ENCODE data around the gene TMEM9B. TPM values are rescaled to one million over a fixed set of nuclear protein-coding genes. Genes with fewer than 3 reads are reported as not detected.
"Not testable (repeated sequence)": the region's sequence is repeated elsewhere in the genome, so short reads cannot be mapped to it uniquely, and the experiment has no call there.

TMEM9B gene
- total RNA-seq, 1 donor from 2014 or later = 19.4 TPM

DNA sequence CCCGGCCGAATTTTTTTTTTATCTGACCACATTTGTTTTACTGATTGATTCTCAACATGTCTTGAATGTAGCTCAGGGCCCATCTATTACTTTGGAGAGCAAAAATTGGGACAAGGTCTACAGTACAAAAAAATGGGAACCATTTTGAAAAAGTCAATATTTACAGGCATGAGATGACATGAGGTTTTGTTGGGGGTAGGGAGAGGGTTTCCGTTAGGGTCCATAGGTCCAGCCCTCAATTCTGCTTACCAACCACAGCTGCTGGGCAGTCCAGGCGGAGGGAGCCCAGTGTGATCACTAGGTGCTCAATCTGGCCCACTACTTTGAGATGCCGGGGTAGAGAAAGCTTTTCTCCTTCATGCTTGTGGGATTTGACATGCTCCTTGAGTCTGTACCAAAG lies 21.2 kb upstream of the TMEM9B start:
- peaks cover 25% of the 10 kb centered on the region for H3K27me3 Mint-ChIP-seq (ENCODE audit: low read depth)
- H3K36me3 Mint-ChIP-seq = no peaks in the 10 kb centered on the region
- no peaks in the 10 kb centered on the region for H3K4me1 Mint-ChIP-seq
- no peaks in the 10 kb centered on the region for H3K9me3 Mint-ChIP-seq
- DNase-seq (ENCODE audit: low spot score in 2 of 2, unreplicated experiment in 2 of 2) = no peak
- TF ChIP-seq, protein P1, sequence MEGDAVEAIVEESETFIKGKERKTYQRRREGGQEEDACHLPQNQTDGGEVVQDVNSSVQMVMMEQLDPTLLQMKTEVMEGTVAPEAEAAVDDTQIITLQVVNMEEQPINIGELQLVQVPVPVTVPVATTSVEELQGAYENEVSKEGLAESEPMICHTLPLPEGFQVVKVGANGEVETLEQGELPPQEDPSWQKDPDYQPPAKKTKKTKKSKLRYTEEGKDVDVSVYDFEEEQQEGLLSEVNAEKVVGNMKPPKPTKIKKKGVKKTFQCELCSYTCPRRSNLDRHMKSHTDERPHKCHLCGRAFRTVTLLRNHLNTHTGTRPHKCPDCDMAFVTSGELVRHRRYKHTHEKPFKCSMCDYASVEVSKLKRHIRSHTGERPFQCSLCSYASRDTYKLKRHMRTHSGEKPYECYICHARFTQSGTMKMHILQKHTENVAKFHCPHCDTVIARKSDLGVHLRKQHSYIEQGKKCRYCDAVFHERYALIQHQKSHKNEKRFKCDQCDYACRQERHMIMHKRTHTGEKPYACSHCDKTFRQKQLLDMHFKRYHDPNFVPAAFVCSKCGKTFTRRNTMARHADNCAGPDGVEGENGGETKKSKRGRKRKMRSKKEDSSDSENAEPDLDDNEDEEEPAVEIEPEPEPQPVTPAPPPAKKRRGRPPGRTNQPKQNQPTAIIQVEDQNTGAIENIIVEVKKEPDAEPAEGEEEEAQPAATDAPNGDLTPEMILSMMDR (IDR thresholded peaks at IDR 0.05; ENCODE audit: unreplicated experiment) = no peak
- H3K27ac Mint-ChIP-seq = no peak overlapping the region
- no peak overlapping the region for H3K4me3 Mint-ChIP-seq

DNA sequence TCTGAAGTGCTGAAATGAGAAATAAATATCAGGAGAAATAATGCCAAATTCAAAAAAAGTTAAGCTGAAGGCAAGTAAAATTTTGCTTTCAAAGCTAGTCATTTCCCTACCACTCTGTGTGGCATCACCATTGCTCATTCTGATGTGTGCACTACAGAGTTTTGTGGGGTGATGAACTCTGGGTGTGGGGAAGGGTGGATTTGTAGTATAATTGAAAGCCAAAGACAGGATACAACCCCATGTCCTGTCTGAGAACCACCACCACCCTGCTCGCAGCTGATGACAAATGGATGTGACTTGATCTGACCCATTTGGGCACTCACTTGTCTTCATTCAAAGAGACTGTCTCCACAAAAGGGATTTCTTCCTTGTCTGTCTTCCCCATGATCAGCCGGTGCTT lies 19.3 kb upstream of the TMEM9B start:
- no peak for DNase-seq (ENCODE audit: low spot score in 2 of 2, unreplicated experiment in 2 of 2)
- TF ChIP-seq, protein P1 (IDR thresholded peaks at IDR 0.05; ENCODE audit: unreplicated experiment) = no peak
- Mint-ChIP-seq H3K27ac (no peak overlapping the region), H3K4me1 (no peaks in the 10 kb centered on the region), H3K4me3 (no peak overlapping the region), H3K36me3 (no peaks in the 10 kb centered on the region), H3K9me3 (no peaks in the 10 kb centered on the region), H3K27me3 (ENCODE audit: low read depth) (peaks cover 8% of the 10 kb centered on the region)

DNA sequence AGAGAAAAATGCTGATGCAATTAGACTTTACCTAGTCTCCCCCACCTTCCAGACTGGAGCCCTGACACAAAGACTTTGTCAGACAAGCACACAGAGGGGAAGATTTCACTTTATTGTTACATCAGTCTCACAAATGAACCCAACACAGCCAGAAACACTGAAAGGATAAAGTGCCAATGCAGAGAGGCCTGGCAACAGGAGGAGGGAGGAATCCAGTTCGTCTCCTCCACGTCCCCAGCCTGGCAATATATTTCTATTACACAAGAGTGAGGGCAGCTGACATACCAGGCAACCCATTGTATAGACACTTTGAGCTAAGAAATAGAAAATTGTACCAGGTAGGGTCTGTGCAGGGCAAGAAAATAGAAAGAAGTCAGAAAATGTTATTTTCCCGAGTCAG lies 16.2 kb upstream of the TMEM9B start:
- H3K9me3 Mint-ChIP-seq = no peaks in the 10 kb centered on the region
- no peak overlapping the region for H3K27ac Mint-ChIP-seq
- no peaks in the 10 kb centered on the region for H3K27me3 Mint-ChIP-seq (ENCODE audit: low read depth)
- no peak for DNase-seq (ENCODE audit: low spot score in 2 of 2, unreplicated experiment in 2 of 2)
- no peaks in the 10 kb centered on the region for H3K4me1 Mint-ChIP-seq
- TF ChIP-seq, protein P1 (IDR thresholded peaks at IDR 0.05; ENCODE audit: unreplicated experiment) = no peak
- H3K4me3 Mint-ChIP-seq = no peak overlapping the region
- H3K36me3 Mint-ChIP-seq = no peaks in the 10 kb centered on the region

DNA sequence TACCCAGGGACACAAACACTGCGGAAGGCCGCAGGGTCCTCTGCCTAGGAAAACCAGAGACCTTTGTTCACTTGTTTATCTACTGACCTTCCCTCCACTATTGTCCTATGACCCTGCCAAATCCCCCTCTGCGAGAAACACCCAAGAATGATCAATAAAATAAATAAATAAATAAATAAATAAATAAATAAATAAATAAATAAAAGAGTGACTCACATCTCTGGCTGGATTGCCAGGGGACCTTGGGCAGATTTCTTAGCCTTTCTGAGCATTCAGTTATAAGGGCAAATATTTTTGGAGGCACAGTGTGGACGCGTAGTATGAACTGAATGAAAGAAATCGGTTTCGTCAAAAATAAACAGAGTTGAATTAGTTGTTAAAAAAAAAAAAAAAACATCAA lies 15.1 kb upstream of the TMEM9B start:
- H3K27me3 Mint-ChIP-seq (ENCODE audit: low read depth); H3K9me3 Mint-ChIP-seq; H3K4me3 Mint-ChIP-seq; H3K4me1 Mint-ChIP-seq; H3K36me3 Mint-ChIP-seq; H3K27ac Mint-ChIP-seq; DNase-seq (ENCODE audit: low spot score in 2 of 2, unreplicated experiment in 2 of 2): not testable (repeated sequence)

DNA sequence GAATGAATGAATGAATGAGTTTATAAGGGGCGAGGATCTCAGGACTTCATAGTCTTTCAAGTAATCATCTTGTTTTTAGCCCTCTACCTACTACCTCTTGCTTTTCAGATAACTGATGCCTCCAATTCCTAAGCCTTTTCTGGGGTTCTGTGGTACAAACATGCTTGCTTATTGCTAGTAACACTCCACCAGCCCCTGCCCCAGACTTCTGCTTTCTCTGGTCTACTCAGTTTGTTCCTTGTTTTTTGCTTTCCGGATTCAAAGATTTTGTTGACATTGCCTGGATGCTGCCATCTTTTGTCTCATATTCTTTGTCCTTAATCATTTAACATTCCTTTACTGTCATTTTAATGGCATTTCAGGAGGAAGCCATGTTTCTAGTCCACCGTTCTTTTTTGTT lies 8.9 kb upstream of the TMEM9B start:
- no peak overlapping the region for H3K27ac Mint-ChIP-seq
- TF ChIP-seq, protein P1 (IDR thresholded peaks at IDR 0.05; ENCODE audit: unreplicated experiment) = no peak
- H3K27me3 Mint-ChIP-seq (ENCODE audit: low read depth) = no peaks in the 10 kb centered on the region
- H3K36me3 Mint-ChIP-seq = no peaks in the 10 kb centered on the region
- no peaks in the 10 kb centered on the region for H3K9me3 Mint-ChIP-seq
- H3K4me3 Mint-ChIP-seq = no peak overlapping the region
- no peak for DNase-seq (ENCODE audit: low spot score in 2 of 2, unreplicated experiment in 2 of 2)
- H3K4me1 Mint-ChIP-seq = no peaks in the 10 kb centered on the region

DNA sequence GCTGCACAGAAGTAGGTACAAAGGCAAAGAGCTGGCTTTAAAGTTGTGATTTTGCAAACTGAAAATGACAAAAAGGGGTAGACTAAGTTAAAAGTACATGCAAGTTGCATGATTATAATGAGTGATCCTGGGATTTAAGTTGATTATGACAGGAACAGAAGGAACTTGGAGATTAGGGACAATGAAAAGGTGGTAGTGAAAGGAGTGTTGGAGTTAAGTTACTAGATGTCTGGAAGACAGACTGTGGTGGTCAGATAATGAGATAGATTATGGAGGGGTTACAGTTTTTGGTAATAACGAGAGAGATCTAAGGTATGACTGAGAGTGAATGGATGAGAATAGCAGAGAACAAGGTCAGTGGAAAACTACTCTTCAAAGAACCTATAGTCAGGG lies 7.7 kb upstream of the TMEM9B start:
- TF ChIP-seq, protein P1 (IDR thresholded peaks at IDR 0.05; ENCODE audit: unreplicated experiment) = no peak
- H3K4me1 Mint-ChIP-seq = no peaks in the 10 kb centered on the region
- H3K4me3 Mint-ChIP-seq = no peak overlapping the region
- no peaks in the 10 kb centered on the region for H3K36me3 Mint-ChIP-seq
- DNase-seq (ENCODE audit: low spot score in 2 of 2, unreplicated experiment in 2 of 2) = no peak
- H3K27me3 Mint-ChIP-seq (ENCODE audit: low read depth) = no peaks in the 10 kb centered on the region
- no peaks in the 10 kb centered on the region for H3K9me3 Mint-ChIP-seq
- H3K27ac Mint-ChIP-seq = no peak overlapping the region
